ENCODE results near the gene TRIM29.
A peak's percentile ranks its signal among the peaks of the same experiment; 100 is the strongest.
"Not testable (repeated sequence)": the region's sequence is repeated elsewhere in the genome, so short reads cannot be mapped to it uniquely, and the experiment has no call there.

The TRIM29 gene

DNA sequence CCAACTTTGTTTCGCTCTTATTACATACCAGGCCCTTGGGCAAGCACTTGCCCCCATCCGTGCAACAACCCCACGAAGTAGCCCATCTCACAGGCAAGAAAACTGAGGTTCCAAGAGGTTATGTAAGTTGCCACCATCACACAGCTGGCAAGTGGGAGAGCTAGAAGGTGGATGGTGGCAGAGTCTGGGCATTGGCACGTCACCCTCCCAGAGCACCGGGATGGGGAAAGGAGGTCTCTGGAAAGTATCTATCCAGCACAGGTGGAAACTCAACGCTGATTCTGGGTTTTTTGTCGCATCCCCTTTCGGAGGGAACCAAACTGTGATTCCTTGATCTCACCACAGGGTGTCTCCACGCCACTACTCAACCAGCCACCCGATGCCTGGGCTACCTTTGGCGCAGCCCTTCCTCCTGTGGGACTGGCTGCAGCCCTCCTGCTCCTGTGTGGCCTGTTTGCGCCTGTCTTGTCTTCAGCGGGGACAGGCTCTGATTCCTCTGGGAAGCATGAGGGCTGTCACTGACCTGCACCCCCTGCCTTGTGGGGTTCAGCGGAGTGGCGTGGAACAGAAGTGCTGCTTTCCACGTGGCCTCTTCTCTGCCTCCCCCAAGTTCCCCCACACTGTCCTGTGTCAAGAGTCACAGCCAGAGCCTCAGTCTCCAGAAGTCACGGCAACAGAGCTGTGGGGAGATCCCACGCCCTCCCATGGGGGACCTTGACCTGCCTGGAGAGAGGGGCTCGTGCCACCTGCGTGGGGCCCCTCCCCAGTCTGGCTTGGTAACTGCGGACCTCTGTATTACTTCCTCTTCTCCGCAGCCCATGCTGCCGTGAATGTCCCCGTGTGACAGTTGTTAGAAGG lies 34.4 kb upstream of the TRIM29 start:
- peak; percentile 21 to 53 for DNase-seq

DNA sequence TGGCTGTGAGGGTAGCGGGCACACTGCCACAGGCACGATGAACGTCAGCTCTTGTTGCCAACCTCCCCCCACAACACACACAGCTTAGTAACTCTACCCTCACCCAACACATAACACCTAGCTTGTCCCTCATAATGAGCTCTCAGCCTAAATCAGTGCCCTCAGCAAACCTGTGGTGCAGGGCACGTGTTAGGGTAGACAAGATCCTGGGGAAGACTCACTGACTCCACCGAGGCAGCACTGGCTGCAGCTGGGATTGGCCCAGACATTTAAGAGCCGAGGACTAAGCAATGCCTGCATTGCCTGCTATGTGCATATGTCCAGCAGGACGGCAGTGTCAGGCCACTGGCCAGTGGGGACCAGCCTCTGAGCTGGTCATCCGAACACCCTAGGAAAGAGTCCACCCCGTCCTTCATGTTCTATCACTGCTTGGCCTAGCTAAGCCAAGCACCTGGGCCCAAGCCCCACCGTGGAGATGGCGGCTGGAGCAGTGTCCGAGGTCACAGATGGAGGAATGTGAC lies 32.9 kb upstream of the TRIM29 start:
- DNase-seq = no peak

DNA sequence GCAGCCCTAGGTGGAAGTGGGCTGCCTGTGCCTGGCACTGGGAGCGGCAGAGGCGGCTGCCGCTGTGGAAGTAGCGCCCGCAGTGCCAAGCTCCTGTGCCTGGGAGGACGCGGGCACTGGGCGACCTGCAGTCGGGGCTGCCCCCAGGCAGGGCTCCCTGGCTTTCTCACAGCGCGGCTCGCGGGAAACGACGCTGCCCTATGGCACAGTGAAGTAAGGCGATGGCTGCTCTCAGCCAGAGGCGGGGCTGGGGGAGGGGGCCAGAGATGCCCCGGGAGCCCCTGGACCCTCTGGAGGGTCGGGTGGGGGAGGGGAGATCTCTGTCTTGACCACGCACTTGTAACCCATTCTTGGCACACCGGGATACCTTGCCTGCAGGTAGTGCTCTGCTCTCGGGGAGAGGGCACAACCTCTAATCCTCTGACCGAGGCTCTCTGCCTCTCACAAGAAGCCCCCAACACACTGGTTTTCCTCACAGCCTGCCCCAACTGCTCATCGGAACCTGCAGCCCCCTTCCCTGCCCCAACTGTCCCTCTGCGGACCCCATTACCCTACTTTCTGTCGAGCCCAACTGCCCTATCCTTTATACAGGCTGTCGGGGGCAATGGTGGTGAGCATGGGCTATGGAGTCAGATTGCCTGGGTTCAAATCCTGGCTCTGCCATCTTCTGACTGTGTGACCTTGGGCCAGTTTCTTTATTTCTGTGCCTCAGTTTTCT lies 32.2 kb upstream of the TRIM29 start:
- no peak for DNase-seq

DNA sequence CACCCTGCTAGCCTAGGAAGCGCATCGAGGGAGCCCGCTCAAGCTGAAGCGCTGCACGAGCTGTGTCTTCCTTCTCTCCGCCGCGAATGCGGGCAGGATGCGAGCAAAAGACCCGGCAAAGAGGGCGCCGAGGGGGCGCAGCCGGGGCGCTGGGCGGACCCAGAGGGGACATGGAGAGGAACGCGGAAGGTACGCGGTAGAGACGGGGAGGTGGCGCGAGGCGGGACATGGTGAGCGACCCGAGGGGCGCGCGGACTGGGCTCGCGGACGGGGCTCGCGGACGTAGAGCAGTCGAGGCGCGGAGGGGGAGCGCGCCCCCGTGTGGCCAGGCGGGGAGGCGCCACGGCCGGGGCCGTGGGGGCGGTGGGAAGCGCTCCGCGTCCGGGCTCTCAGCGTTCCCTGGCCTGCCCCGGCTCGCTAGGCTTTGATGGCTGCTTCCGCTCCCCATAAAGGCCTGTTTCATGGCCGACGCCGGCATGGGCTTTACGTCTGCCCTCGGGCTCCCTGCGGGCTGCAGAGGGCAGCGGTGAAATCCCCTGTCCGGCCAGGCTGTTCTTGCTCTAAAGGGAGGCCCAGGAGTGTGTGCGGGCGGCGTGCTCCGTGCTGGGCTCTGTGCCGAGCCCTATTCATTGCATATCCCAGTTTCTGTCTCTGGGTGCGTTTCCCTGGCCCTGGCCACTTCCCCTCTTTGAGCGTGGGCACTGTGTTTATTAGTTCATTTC lies 31.2 kb upstream of the TRIM29 start:
- peak in 1 of 2 donors; percentile 52 for DNase-seq

DNA sequence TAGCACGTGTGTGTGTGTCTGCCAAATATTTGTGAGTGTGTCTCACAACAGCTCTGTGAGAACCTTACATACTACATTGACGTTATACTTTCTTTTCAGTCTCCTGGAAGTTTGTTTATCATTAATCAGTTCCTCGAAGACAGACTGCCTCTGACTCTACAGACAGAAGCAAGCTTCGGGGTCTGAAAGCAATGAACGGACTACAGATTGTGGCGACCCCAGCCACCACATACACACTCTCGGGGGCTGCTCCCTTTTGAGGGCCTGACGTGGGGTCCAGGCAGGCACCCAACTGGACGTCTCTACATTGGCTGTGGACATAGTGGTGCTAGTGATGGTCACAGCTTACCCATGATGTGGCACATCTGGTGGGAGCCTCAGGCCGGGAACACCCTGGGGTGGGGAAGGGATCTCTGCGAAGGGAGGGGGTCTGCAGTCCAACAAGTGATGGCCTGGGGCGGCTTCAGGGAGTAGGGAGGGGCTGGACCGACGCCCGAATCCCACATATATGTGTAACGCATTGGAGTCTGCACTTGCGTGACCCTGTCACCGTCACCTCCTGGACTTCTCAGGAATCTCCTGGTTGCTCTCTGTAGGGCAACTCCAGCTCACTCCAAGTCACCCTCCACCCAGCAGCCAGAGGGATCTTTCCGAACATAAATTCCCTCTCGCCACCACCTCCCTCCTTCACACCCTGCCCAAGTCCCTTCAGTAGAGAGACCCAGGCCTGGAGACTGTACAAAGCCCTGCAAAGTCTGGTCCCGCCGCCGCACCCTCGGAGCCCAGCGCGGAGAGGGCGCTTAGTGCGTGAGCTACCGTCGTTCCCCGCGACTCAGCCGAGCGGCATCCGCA lies 30.4 kb upstream of the TRIM29 start:
- DNase-seq = no peak

DNA sequence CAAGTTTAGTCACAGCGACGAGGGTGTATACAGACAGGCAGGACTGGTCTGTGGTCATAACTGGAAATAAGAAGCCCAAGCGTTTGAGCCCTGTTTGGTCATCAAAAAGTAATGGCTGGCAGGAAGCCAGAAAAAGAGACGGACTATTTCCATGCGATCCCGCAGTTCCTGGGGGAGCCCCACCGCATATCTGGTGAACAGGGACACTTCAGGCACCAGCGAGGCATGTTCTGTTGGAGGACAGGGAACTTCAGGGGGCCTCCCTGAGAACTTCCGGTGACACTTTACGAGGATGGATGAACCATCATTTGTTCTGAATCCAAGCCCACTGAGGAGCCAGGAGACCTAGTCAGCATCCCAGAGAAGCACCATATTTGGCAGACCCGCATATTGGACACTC lies 29.7 kb upstream of the TRIM29 start:
- DNase-seq = no peak

DNA sequence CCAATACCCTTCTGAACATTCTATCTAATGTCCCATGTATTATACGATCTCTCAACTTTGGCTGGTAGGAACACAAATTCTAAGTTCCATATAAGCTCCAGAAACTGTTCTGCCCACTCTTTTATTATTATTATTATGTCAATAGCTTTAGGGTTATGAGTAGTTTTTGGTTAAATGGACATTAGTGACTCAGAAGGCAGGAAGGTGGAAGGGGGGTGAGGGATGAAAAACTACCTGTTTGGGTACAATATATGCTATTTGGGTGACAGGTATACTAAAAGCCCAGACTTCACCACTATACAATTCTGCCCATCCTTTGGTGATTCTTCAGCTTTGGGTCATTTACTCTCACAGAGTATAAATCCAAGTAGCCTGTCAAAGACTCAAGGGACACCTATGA lies 22.5 kb upstream of the TRIM29 start:
- DNase-seq = no peak

DNA sequence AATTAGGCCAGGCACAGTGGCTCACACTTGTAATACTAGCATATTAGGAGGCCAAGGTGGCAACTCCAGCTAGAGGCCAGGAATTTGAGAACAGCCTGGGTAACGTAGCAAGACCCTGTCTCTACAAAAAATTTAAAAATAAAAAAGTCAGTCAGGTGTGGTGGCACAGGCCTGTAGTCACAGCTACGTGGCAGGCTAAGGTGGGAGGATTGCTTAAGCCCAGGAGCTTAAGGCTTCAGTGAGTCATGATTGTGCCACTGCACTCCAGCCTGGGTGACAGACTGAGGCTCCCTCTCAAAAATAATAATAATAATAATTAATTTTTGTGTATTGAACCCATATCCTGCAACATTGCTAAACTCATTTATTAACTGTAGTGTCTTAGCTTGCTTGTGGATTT lies 15.3 kb upstream of the TRIM29 start:
- no peak for DNase-seq

DNA sequence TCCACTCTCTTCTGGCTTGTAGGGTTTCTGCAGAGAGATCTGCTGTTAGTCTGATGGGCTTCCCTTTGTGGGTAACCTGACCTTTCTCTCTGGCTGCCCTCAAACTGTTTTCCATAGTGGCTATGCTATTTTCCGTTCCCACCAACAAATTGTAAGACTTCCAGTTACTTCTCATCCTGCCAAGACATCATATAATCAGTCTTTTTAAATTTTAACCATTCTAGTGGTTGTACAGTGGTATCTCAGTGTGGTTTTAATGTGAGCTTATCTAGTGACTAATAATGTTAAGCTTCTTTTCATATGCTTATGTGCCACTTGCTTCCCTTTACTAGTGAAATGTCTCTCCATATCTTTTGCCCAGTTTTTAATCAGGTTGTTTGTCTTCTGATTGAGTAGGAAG lies 13.6 kb upstream of the TRIM29 start:
- DNase-seq = no peak

DNA sequence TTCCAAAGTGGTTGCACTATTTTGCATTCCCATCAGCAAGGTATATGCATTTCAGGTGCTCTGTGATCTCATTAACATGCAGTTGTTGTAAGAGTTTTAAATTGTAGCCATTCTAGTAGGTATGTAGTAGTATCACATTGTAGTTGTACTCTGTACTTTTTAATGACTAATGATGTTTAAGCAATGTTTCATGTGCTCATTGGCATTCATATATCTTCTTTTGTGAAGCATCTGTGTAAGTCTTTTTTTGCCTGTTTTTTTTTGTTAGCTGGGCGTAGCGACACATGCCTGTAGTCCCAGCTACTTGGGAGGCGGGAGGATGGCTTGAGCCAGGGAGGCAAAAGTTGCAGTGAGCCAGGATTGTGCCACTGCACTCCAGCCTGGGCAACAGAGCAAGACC lies 11.3 kb upstream of the TRIM29 start:
- DNase-seq = no peak

DNA sequence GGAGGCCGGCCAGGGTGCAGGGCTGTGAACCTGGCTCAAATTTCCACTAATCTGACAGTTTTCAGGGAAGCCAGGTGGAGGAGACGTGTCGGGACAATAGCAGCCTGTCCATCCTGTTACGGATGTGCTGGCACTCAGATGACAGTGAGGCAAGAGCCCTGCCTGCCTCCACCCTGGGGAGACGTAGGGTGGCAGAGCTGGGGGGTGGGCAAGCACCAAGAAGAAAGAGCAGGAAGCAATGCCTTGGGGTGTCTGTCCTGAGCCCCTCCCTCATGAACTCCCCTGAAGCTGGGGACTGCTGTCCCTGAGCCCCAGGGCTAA lies 10.0 kb upstream of the TRIM29 start:
- DNase-seq = no peak

DNA sequence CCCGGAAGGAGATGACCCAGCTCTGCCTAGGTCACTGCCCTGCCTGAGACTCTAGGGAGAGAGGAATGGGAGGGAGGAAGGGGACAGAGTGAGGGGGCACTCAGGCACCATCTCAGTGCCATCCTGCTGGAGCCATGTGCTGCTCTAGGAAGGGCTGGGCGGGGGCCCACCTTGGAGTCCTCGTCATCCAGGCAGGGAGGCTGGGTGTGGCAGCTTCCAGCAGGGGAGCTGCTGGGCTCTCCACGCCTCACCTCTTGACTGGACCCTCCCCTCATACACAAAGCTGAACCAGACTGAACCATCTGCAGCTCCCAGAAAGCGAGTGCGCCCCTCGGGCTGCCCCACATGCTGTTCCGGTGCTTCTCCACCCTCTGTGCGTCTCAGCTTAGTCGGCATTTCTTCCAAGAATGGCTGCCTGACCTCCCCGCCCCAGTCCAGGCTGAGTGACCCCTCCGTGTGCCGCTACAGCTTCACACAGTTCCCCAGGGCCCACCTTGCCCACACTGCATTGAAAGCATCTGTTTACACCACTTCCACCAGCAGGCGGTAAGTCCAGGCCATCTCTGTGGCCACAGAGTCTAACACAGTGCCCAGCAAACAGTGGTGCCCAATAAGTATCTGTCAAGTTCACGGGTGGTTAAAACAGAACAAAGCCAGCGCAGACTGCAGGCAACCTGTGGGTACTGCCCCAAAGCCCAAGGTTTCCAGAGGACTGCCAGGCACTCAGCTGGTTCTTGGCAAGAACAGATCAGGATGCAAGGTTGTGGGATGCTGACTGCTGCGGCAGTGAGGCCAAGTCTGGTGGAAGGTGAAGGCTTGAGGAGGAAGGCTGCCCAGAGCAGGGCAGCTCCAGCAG lies 9.4 kb upstream of the TRIM29 start:
- DNase-seq = no peak

DNA sequence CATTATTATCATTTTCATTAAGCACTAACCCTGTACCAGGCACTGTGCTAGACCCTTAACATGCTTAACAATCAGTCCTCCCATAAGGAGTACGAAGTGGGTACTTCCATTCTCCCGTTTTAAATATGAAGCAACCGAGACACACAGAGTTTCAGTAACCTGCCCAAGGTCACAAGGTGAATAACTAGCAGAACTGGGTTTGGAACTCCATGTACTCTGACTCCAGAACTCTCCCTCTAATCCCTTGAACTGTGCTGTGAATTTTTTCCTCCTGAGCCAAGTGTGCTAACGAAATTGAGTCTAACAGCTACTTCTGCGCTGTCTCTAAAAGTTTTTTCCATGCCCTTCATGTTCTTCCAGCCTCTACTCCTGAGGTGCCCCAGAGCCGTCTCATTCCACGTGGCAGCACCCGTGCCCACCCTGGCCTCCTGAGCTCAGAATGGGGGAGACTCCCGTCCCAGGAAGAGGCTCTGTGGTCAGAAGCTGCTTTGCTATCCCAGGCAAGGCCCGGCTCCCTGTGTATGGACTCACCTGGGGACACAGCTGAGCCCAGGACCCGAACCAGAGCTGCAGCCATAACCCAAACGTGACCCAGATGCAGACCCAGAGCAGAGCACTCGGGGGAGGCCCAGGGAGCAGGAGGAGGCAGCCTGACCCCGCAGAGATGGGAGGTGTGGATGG lies 8.6 kb upstream of the TRIM29 start:
- DNase-seq = no peak

DNA sequence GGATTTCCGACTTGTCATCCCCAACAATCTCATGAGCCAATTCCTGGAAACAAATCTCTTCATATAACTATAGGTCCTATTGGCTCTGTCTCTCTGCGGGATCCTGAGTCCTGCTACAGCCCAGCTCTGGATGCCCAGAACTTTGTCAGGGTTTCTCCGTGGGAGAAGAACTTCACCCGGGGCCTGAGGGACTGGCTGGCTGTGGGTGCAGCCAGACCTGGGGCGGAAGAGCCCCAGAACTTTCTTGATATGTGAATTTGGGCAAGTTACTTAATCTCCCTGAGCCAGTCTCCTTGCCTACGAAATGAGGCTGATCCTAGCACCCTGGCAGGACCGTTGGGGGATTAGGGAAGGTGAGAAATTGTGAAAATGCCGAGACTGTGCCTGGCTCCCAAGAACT lies 6.6 kb upstream of the TRIM29 start:
- no peak for DNase-seq

DNA sequence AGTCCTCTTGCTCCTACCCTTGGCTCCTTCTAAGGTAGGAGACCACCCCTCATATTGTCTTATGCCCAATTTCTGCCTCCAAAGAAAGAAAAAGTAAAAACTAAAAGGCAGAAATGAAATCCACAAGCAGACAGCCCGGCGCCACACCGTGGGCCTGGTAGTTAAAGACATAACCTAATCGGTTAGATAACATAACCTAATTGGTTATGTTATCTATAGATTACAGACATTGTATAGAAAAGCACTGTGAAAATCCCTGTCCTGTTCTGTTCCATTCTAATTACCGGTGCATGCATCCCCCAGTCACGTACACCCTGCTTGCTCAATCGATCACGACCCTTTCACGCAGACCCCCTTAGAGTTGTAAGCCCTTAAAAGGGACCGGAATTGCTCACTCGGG lies 5.6 kb upstream of the TRIM29 start:
- not testable (repeated sequence) for DNase-seq

DNA sequence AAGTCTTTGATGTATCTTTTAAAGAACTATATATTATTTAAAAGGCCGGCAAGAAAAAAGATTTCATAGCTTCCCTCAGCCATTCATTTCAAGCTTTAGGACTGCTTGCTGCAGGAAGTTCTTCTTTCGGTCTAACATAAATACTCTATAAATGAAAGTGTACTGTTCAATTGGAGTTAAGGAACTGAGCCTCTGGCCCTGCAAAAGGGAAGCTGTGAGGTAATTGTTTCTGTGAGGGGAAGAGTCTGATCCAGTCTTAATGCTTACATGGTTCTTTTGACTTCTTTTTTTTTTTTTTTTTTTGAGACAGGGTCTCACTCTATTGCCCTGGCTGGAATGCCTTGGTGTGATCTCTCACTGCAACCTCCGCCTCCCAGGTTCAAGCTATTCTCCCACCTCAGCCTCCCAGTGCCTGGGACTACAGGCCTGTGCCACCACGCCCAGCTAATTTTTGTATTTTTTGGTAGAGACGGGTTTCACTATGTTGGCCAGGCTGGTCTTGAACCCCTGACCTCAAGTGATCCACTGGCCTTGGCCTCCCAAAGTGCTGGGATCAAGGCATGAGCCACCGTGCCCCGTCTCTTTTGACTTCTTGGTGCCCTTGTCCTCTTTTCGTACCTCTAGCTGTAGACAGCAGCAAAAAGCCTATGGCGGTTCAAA lies 4.7 kb upstream of the TRIM29 start:
- no peak for DNase-seq

DNA sequence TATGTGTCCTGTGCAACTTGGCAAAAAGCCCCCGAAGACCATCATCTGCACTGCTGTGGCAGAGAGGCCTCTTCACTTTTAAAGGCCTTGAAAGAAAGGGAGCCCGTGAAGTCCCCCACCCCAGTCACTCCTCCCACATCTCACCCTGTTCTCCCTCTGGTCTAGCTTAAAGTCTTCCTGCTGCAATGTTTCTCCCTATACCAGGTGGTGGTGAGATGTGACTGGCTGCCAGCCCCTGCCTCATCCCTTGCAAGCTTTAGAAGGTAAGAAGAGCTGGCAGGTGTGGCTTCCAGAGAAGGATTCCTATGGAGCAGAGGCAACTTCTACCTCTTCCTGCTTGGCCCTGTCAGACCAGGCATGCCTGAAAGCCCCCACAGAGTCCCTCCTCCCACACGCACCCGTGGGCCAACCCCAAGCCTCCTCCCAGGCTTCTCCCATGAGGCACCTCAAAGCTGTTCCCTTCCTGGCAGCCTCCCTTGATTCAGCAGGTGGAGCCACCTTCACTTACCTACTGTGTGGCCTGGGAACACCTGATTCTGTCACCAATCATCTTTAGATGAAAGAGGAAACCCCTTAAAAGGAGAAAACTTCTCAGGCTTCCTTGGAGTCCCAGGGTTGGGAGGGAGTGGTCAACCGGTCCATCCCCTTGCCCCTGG lies 4.0 kb upstream of the TRIM29 start:
- no peak for DNase-seq

DNA sequence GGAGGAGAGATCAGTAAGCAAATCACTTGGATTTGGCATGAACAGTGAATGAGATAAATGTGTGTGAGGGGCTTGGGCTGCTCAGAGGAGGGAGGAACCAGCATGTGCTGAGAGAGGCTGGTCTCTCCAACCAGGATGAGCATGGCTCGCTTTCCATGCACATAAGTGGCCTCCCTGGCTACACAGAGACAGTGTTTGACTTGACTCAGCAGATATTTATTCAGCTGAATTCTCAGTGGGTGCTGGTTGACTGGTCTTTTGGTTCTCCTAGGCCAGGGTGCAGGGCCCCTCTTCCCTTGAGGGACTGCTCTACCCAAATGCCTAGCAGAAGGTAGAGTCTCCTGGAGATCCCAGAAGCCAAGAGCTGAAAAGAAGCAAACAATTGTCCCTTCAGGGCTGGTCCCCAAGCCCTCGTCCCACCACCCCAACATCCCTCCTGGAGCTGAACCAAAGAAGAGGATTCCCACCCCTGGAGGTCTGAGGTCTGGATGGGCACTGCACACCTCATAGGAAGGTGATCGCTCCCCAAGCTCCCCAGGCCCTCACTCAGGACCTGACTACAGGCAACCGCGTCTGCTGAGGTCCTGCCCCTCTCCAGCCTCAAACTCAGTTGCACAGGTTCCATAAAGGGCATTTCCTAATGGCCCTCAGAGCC lies 3.3 kb upstream of the TRIM29 start:
- no peak for DNase-seq

DNA sequence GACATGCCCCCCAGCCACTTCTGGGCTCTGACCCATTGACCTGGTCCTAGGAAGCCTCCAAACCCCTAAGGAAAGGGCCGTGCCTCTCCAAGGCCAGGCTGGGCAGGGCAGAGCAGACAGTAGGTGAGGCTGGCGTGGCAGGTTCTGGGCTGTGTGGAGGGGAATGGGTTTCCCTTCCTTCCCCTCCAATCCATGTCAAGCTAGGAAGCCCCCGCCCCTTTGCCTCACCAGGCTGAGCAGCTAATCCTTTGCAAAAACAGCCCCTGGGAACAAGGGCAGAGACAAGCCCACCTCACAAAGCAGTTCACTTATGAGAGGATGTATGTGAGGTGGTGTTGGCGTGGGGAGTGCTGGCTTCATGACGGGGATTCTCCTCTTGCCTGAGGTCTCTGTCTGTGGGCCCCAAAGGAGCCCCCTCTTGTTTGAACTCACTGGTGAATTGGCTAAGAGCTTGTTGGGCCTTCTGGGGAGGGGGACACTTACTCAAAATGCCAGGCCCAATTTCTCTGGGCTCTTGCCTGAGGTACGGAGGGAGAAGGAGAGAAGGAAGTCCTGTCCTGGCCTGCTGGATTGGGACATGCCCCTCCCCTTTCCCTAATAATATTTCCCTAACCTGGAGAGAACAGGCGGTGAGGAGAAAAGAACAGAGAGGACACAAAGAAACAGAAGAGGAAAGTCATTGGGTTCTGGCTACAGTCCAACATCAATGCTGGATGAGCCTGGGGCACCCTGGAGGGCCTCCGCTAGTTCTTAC lies 1.6 kb upstream of the TRIM29 start:
- no peak for DNase-seq
